Ramos (cell line): ENCODE data around the gene HEPACAM.

Experiments used
- in situ Hi-C: fragments of 300-500 bp; cut with MboI; formaldehyde crosslinking; loops from one replicate; pipeline ENCODE4 v1.14.3; 2022; ENCODE audit warnings: low sequenced_read_pairs; ENCODE audit not compliant: unreplicated experiment

Gene HEPACAM

GRCh38 chr11:124872741-124873140 lies 63.1 kb downstream of the HEPACAM start:
- in situ Hi-C loops: no loop called here

- in situ Hi-C loops: no loop called here
Observed at GRCh38 chr11:124872280-124872679, 63.6 kb downstream of the HEPACAM start.

GRCh38 chr11:124870430-124870829 lies 65.4 kb downstream of the HEPACAM start:
- in situ Hi-C loops: no loop called here

GRCh38 chr11:124869856-124870387 lies 65.9 kb downstream of the HEPACAM start:
- in situ Hi-C loops: no loop called here

GRCh38 chr11:124869331-124869730 lies 66.5 kb downstream of the HEPACAM start:
- in situ Hi-C loops: no loop called here
